Mesenchymal stem cell (in vitro differentiated cells and primary cell): ENCODE measurements around the gene PLLP. TPM values are rescaled to one million over a fixed set of nuclear protein-coding genes. Genes with fewer than 3 reads are reported as not detected.

Source experiments
- DNase-seq: peaks from one replicate; pipeline ENCODE4 v3.0.0-alpha.2; 2013
- H2AFZ ChIP-seq: one replicate; pipeline ENCODE4 v1.6.1; 2013; ENCODE audit warnings: low read depth, mild to moderate bottlenecking, control low read depth, inconsistent platforms, low read length, moderate library complexity
- H2AK5ac ChIP-seq: 2 replicates; pipeline ENCODE4 v1.6.1; 2013; ENCODE audit warnings: low read length, moderate library complexity, mild to moderate bottlenecking, inconsistent platforms; ENCODE audit not compliant: severe bottlenecking
- H2BK120ac ChIP-seq: one replicate; pipeline ENCODE4 v1.6.1; 2013; ENCODE audit warnings: low read depth, mild to moderate bottlenecking, inconsistent platforms, low read length, moderate library complexity
- H2BK12ac ChIP-seq, 2 experiments: one replicate each; pipeline ENCODE4 v1.6.1; 2013; ENCODE audit warnings: inconsistent platforms in 2 of 2, low read length in 2 of 2, mild to moderate bottlenecking in 2 of 2, moderate library complexity in 2 of 2, control low read depth in 1 of 2
- H2BK15ac ChIP-seq: one replicate; pipeline ENCODE4 v1.6.1; 2013; ENCODE audit warnings: mild to moderate bottlenecking, low read depth, inconsistent platforms; ENCODE audit not compliant: poor library complexity, severe bottlenecking
- H2BK5ac ChIP-seq: 2 replicates; pipeline ENCODE4 v1.6.1; 2013; ENCODE audit warnings: low read depth, mild to moderate bottlenecking, low read length, control low read depth, inconsistent platforms; ENCODE audit not compliant: poor library complexity, severe bottlenecking
- H3K14ac ChIP-seq, 2 experiments: one replicate each; pipeline ENCODE4 v1.6.1; 2013; ENCODE audit warnings: inconsistent platforms in 2 of 2, low read length in 2 of 2, control low read depth in 1 of 2, mild to moderate bottlenecking in 1 of 2, moderate library complexity in 1 of 2
- H3K18ac ChIP-seq, 2 experiments: one replicate each; pipeline ENCODE4 v1.6.1; 2013; ENCODE audit warnings: inconsistent platforms in 2 of 2, low read length in 2 of 2, control low read depth in 1 of 2, low read depth in 1 of 2, mild to moderate bottlenecking in 1 of 2
- H3K23ac ChIP-seq, 2 experiments: one replicate each; pipeline ENCODE4 v1.6.1; 2013; ENCODE audit warnings: inconsistent platforms in 2 of 2, low read length in 2 of 2, mild to moderate bottlenecking in 2 of 2, moderate library complexity in 2 of 2, control low read depth in 1 of 2
- H3K27ac ChIP-seq: 2 replicates; pipeline ENCODE4 v1.5.1; 2013; ENCODE audit warnings: mild to moderate bottlenecking, moderate library complexity, low read length, control low read depth, inconsistent platforms; ENCODE audit not compliant: poor library complexity, severe bottlenecking
- H3K27me3 ChIP-seq, 2 experiments: 2 replicates each; pipeline versions ENCODE4 v1.6.1 to v1.7.0; 2013; ENCODE audit warnings: low read length in 2 of 2, mild to moderate bottlenecking in 2 of 2, moderate library complexity in 2 of 2, control low read depth in 1 of 2, inconsistent platforms in 1 of 2; ENCODE audit not compliant: control insufficient read depth in 1 of 2, insufficient read depth in 1 of 2
- H3K36me3 ChIP-seq, 2 experiments: 2 replicates each; pipeline versions ENCODE4 v1.6.1 to v1.7.0; 2013; ENCODE audit warnings: low read length in 2 of 2, control low read depth in 1 of 2, inconsistent platforms in 1 of 2, low read depth in 1 of 2, mild to moderate bottlenecking in 1 of 2; ENCODE audit not compliant: insufficient read depth in 2 of 2, control insufficient read depth in 1 of 2
- H3K4ac ChIP-seq, 2 experiments: one replicate each; pipeline ENCODE4 v1.6.1; 2013; ENCODE audit warnings: inconsistent platforms in 2 of 2, low read length in 2 of 2, mild to moderate bottlenecking in 2 of 2, moderate library complexity in 2 of 2, control low read depth in 1 of 2, low read depth in 1 of 2
- H3K4me1 ChIP-seq: 2 replicates; pipeline ENCODE4 v1.6.1; 2013; ENCODE audit warnings: low read depth, low read length, control low read depth; ENCODE audit not compliant: control insufficient read depth, insufficient read depth
- H3K4me2 ChIP-seq: 2 replicates; pipeline ENCODE4 v1.6.1; 2013; ENCODE audit warnings: low read length, mild to moderate bottlenecking, inconsistent platforms; ENCODE audit not compliant: poor library complexity, severe bottlenecking
- H3K4me3 ChIP-seq, 2 experiments: 2 replicates each; pipeline versions ENCODE4 v1.5.1 to v1.7.0; 2013; ENCODE audit warnings: low read length in 2 of 2, mild to moderate bottlenecking in 2 of 2, control low read depth in 1 of 2, low read depth in 1 of 2; ENCODE audit not compliant: insufficient read depth in 1 of 2
- H3K79me1 ChIP-seq: replicated peaks from 2 replicates; pipeline ENCODE4 v1.6.1; 2013; ENCODE audit warnings: mild to moderate bottlenecking, control low read depth, low read length, inconsistent platforms; ENCODE audit not compliant: poor library complexity, severe bottlenecking
- H3K9ac ChIP-seq: 2 replicates; pipeline ENCODE4 v1.7.0; 2013; ENCODE audit warnings: mild to moderate bottlenecking, low read length, moderate library complexity
- H3K9me3 ChIP-seq: 2 replicates; pipeline ENCODE4 v1.7.0; 2013; ENCODE audit warnings: mild to moderate bottlenecking, low read length; ENCODE audit not compliant: control insufficient read depth
- H4K8ac ChIP-seq: one replicate; pipeline ENCODE4 v1.6.1; 2013; ENCODE audit warnings: inconsistent platforms, mild to moderate bottlenecking, low read length, moderate library complexity
- H4K91ac ChIP-seq: one replicate; pipeline ENCODE4 v1.6.1; 2013; ENCODE audit warnings: mild to moderate bottlenecking, low read length, inconsistent platforms
- WGBS: methylation state at CpG from one replicate; pipeline ENCODE4 v1.1.7; 2013; ENCODE audit warnings: mixed read lengths; 5-methylcytosine and 5-hydroxymethylcytosine counted together
- polyA plus RNA-seq, 2 experiments: library from polyadenylated mRNA; stranded (reverse); fragments of 200-250 nt; gene quantifications; one replicate each; pipeline ENCODE4 v1.2.3, GENCODE V29; 2013

PLLP gene, protein sequence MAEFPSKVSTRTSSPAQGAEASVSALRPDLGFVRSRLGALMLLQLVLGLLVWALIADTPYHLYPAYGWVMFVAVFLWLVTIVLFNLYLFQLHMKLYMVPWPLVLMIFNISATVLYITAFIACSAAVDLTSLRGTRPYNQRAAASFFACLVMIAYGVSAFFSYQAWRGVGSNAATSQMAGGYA
- polyA plus RNA-seq (2013, experiment 1 of 2), result 0.11 TPM
- 0.03 TPM for polyA plus RNA-seq (2013, experiment 2 of 2)

DNA sequence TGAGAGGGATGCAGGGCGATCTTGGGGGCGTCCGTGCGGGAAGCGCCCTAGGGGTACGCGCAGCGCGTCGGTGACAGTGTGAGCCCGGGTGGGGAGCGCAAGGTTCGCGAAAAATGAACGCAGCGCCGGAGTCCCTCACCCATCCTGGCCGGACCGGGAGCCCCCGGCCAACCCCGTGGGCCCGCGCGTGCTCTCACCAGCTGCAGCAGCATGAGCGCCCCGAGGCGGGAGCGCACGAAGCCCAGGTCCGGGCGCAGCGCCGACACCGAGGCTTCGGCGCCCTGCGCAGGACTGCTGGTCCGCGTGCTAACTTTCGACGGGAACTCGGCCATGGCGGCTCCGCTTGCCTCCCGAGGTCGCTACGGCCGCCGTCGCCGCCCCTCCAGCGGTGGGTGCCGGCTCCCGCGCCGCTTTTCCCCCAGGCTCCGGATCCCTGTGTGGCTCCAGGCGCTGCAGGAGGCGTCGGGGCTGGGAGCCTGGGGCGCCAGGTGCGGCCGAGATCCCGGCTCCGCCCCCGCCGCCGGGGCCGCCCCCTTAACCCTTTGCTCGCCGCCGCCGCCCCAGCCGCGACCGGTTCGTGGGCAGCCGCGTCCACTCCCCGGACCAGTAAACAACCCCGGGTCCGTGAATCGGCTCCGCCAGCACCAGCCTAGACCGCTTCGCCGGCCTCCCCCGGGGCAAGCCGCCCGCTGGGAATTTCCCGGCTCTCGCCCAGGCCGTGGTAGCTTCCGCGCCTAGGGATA is at the start of gene PLLP:
PLLP (minus strand) TSS at position 464 of the 743 bp plus-strand sequence; CDS start at position 332, 132 bp downstream.
- H2BK15ac ChIP-seq, result peak within 1 kb of the TSS; percentile 60
- no peaks in the 10 kb centered on the region for H3K9me3 ChIP-seq
- H3K79me1 ChIP-seq, result peaks cover 2% of the 10 kb centered on the region
- H2AFZ ChIP-seq, result peak within 1 kb of the TSS; percentile 53
- no peak within 1 kb of the TSS for H3K27ac ChIP-seq
- peak within 1 kb of the TSS; percentile 55 for H2BK120ac ChIP-seq
- no peak within 1 kb of the TSS for H3K14ac ChIP-seq
- peak within 1 kb of the TSS; percentile 63 to 64 for H3K4me3 ChIP-seq
- 4% methylated on average over 95 of the region's 95 CpGs for WGBS
- DNase-seq, result peak; percentile 66
- H3K18ac ChIP-seq, result peak within 1 kb of the TSS in 1 of 2 experiments; percentile 29
- peaks cover 5 to 49% of the 10 kb centered on the region in 2 experiments for H3K27me3 ChIP-seq
- peak within 1 kb of the TSS; percentile 10 for H2BK5ac ChIP-seq
- H4K8ac ChIP-seq, result peak within 1 kb of the TSS; percentile 21
- peak within 1 kb of the TSS; percentile 4 for H2AK5ac ChIP-seq
- no peak within 1 kb of the TSS for H3K4ac ChIP-seq
- no peaks in the 10 kb centered on the region for H3K36me3 ChIP-seq
- H3K9ac ChIP-seq, result peak within 1 kb of the TSS; percentile 5
- H3K4me1 ChIP-seq, result peaks cover 14% of the 10 kb centered on the region
- peak within 1 kb of the TSS; percentile 54 for H4K91ac ChIP-seq
- H3K4me2 ChIP-seq, result peak within 1 kb of the TSS; percentile 88
- H3K23ac ChIP-seq, result peak within 1 kb of the TSS in 1 of 2 experiments; percentile 86
- H2BK12ac ChIP-seq, result peak within 1 kb of the TSS in 1 of 2 experiments; percentile 48

DNA sequence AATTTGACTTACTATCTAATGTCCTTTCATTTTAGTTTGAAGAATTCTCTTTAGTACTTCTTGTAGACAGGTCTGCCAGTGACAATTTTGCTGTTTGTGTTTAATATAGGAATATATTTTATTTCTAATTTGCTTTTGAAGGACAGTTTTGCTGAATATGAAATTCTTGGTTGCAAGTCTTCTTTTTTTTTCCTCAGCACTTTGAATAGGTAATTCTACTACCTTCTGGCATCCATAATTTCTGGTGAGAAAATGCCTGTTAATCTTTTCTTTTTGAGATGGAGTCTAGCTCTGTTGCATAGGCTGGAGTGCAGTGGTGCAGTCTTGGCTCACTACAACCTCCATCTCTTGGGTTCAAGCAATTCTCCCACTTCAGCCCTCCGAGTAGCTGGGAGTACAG is 48.9 kb upstream of the PLLP start:
- no peak overlapping the region for H3K14ac ChIP-seq
- 85% methylated on average over 1 of the region's 1 CpG for WGBS

DNA sequence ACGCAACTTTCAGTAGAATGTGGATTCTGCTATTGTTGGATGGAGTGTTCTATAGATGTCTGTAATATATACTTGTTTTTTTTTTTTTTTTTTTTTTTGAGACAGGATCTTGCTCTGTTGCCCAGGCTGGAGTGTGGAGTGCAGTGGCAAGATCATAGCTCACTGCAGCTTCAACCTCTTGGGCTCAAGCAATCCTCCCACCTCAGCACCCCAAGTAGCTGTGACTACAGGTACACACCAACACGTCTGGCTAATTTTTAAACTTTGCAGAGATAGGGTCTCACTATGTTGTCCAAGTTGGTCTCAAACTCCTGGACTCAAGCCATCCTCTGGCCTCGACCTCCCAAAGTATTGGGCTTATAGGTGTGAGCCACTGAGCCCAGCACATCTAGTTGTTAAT is 46.9 kb upstream of the PLLP start:
- H3K79me1 ChIP-seq, result no peaks in the 10 kb centered on the region
- H3K4ac ChIP-seq, result no peak overlapping the region
- H2AK5ac ChIP-seq, result no peak overlapping the region
- no peak overlapping the region for H3K4me3 ChIP-seq
- no peak overlapping the region for H4K8ac ChIP-seq
- 89% methylated on average over 3 of the region's 3 CpGs for WGBS
- no peak overlapping the region for H2BK15ac ChIP-seq
- DNase-seq, result no peak
- H2BK5ac ChIP-seq, result no peak overlapping the region
- no peak overlapping the region for H3K23ac ChIP-seq
- no peak overlapping the region for H3K27ac ChIP-seq
- H3K18ac ChIP-seq, result no peak overlapping the region
- no peaks in the 10 kb centered on the region for H3K36me3 ChIP-seq
- H3K9ac ChIP-seq, result no peak overlapping the region
- H4K91ac ChIP-seq, result no peak overlapping the region
- no peak overlapping the region for H3K4me2 ChIP-seq
- H3K27me3 ChIP-seq, result peaks cover 0 to 4% of the 10 kb centered on the region in 2 experiments
- H2BK12ac ChIP-seq, result no peak overlapping the region
- peaks cover 21% of the 10 kb centered on the region for H3K9me3 ChIP-seq
- H2AFZ ChIP-seq, result no peak overlapping the region
- no peaks in the 10 kb centered on the region for H3K4me1 ChIP-seq
- no peak overlapping the region for H2BK120ac ChIP-seq
- no peak overlapping the region for H3K14ac ChIP-seq

More for the DNA sequence above, 48.9 kb upstream of the PLLP start:
- Histone ChIP-seq H4K8ac (no peak overlapping the region), H2BK15ac (no peak overlapping the region), H3K4me3 (no peak overlapping the region), H3K27ac (no peak overlapping the region), H3K27me3 (peaks cover 0 to 4% of the 10 kb centered on the region in 2 experiments), H3K9ac (no peak overlapping the region), H2AK5ac (no peak overlapping the region), H3K23ac (no peak overlapping the region), H2BK120ac (no peak overlapping the region), H4K91ac (no peak overlapping the region), H3K4me2 (no peak overlapping the region), H3K4me1 (no peaks in the 10 kb centered on the region), H2BK12ac (no peak overlapping the region), H3K4ac (no peak overlapping the region), H3K79me1 (no peaks in the 10 kb centered on the region), H2BK5ac (no peak overlapping the region), H3K9me3 (peaks cover 26% of the 10 kb centered on the region), H2AFZ (no peak overlapping the region), H3K18ac (no peak overlapping the region), H3K36me3 (no peaks in the 10 kb centered on the region)
- DNase-seq, result no peak

DNA sequence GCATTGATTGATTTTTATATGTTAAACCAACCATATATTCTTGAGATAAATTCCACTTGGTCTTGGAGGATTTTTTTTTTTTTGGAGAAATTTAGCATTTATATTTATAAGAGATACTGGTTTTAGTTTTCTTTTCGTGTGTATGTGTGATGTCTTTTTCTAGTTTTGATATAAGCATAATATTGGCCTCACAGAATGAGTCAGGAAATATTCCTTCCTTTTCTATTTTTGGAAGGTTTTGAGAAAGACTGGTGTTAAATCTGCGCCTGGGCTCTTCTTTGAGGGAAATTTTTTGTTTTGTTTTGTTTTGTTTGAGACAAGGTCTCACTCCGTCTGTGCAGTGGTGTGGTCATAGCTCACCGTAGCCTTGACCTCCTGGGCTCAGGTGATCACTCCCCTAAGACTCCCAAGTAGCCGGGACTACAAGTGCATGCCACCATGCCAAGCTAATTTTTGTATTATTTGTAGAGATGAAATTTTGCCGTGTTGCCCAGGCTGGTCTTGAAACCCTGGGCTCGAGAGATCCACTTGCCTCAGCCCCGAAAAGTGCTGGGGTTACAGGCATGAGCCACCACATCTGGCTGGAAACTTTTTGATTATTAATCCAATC is 45.4 kb upstream of the PLLP start:
- no peak overlapping the region for H3K14ac ChIP-seq
- H3K4me3 ChIP-seq, result no peak overlapping the region
- H2BK5ac ChIP-seq, result no peak overlapping the region
- WGBS, result 88% methylated on average over 8 of the region's 8 CpGs
- no peak overlapping the region for H2BK120ac ChIP-seq
- H3K9ac ChIP-seq, result no peak overlapping the region
- H2AK5ac ChIP-seq, result no peak overlapping the region
- no peak overlapping the region for H2BK12ac ChIP-seq
- H3K18ac ChIP-seq, result no peak overlapping the region
- no peaks in the 10 kb centered on the region for H3K36me3 ChIP-seq
- H3K79me1 ChIP-seq, result no peaks in the 10 kb centered on the region
- DNase-seq, result no peak
- H3K23ac ChIP-seq, result no peak overlapping the region
- peaks cover 14% of the 10 kb centered on the region for H3K9me3 ChIP-seq
- no peak overlapping the region for H2AFZ ChIP-seq
- H4K91ac ChIP-seq, result no peak overlapping the region
- no peak overlapping the region for H3K4ac ChIP-seq
- no peaks in the 10 kb centered on the region for H3K4me1 ChIP-seq
- peaks cover 0 to 4% of the 10 kb centered on the region in 2 experiments for H3K27me3 ChIP-seq
- H3K4me2 ChIP-seq, result no peak overlapping the region
- H2BK15ac ChIP-seq, result no peak overlapping the region
- H4K8ac ChIP-seq, result no peak overlapping the region
- no peak overlapping the region for H3K27ac ChIP-seq
